Ishikawa (cell line): Measurements from ENCODE around the gene PCNT.

ENCODE experiments used
- CEBPB ChIP-seq: IDR thresholded peaks from 2 replicates; pipeline ENCODE4 v1.6.1; 2012
- CREB1 ChIP-seq: IDR thresholded peaks from 2 replicates; pipeline ENCODE4 v1.6.1; 2012; ENCODE audit warnings: low read depth
- EGR1 ChIP-seq: IDR thresholded peaks from 2 replicates; pipeline ENCODE4 v1.6.1; 2012
- EP300 ChIP-seq: IDR thresholded peaks from 2 replicates; pipeline ENCODE4 v1.6.1; 2012; ENCODE audit warnings: borderline replicate concordance
- FOXM1 ChIP-seq: IDR thresholded peaks from 2 replicates; pipeline ENCODE4 v1.6.1; 2012; ENCODE audit warnings: low read depth, borderline replicate concordance
- NFIC ChIP-seq: IDR thresholded peaks from 2 replicates; pipeline ENCODE4 v1.6.1; 2012
- RAD21 ChIP-seq: IDR thresholded peaks from 2 replicates; pipeline ENCODE4 v1.6.1; 2012; ENCODE audit warnings: low read depth
- TAF1 ChIP-seq: IDR thresholded peaks from 2 replicates; pipeline ENCODE4 v1.6.1; 2012; ENCODE audit warnings: low read depth, mild to moderate bottlenecking
- TCF12 ChIP-seq: IDR thresholded peaks from 2 replicates; pipeline ENCODE4 v1.6.1; 2012; ENCODE audit warnings: low read depth
- TEAD4 ChIP-seq: IDR thresholded peaks from 2 replicates; pipeline ENCODE4 v1.6.1; 2012
- YY1 ChIP-seq: IDR thresholded peaks from 2 replicates; pipeline ENCODE4 v1.6.1; 2012; ENCODE audit warnings: low read depth
- ZBTB7A ChIP-seq: IDR thresholded peaks from 2 replicates; pipeline ENCODE4 v1.6.1; 2012; ENCODE audit warnings: low read depth
- TF ChIP-seq, protein P1 (sequence below): IDR thresholded peaks from 2 replicates; pipeline ENCODE4 v1.6.1; 2012; ENCODE audit warnings: low read depth, mild to moderate bottlenecking
- TF ChIP-seq, protein P2 (sequence below): IDR thresholded peaks from 2 replicates; pipeline ENCODE4 v1.6.1; 2012
- TF ChIP-seq, protein P3 (sequence below): IDR thresholded peaks from 2 replicates; pipeline ENCODE4 v1.6.1; 2012

Gene PCNT

DNA sequence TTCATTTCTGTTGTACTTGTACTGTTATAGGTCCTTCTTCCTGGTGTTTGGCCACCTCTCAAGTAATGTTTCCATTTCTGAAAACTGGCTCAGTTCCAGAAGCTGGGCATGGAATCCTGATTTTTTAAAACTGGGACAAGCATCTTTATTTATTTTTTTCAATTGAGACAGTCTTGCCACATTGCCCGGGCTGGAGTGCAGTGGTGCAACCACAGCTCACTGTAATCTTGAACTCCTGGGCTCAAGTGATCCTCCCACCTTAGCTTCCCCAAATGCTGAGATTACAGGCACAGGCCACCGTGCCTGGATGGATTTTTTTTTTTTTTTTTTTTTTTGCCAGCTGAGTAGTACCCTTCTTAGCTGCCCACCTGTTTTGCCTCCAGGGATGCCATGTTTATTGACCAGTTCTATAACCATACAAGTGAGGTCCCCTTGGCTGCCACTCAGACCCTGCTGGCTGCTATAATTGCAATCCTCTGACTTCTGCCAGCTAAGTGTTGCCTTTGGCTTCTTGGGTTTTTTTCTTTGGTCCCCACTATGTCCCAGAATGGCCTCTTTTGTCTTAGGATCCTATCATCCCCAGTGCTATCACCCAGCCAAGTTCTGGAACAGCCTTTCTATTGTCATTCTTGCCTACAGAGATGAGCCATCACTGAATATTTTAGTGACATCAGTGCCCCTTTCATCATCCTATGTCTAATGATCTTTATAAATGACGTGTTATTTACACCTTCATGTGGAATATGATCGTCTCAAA, 130.9 kb downstream of the PCNT start:
- TF ChIP-seq CREB1: no peak
- TF ChIP-seq NFIC: peak; percentile 27; the same call in 1 of the 2 replicates

DNA sequence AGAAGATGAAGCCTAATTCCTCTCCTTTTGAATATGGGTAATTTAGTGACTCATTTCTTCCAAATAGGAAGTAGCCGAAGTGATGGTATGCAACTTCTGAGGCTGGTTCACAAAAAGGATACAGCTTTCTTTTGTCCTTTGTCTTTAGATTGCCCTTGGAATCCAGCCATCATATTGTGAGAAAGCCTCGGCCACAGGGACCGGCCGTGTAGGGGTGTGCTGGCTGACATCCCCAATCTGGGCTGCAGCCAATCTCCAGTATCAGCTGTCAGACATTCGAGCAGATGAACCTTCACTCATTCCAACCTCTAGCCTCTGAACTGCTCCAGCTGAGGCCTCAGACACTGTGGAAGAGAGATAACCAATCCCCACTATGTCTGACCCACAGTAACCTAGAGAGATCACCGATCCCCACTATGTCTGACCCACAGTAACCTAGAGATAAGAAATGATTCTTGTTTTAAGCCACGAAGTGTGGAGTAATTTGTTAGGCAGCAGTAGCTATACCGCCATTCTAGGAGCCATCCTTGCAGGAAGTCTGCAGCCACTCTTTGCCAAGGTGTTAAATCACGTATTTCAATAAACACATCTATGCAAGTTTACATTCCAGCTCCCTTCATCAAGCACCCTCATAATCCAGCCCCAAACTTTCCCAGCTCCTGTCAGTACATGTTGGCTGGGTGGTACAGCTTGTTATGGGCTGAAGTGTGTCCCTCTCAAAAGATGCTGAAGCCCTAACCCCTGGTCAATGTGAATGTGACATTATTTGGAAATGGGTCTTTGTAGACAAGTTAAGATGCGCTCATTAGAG, 131.8 kb downstream of the PCNT start:
- TF ChIP-seq TEAD4: no peak
- no peak for TF ChIP-seq EP300
- peak; percentile 60 for TF ChIP-seq NFIC
- no peak for TF ChIP-seq FOXM1

DNA sequence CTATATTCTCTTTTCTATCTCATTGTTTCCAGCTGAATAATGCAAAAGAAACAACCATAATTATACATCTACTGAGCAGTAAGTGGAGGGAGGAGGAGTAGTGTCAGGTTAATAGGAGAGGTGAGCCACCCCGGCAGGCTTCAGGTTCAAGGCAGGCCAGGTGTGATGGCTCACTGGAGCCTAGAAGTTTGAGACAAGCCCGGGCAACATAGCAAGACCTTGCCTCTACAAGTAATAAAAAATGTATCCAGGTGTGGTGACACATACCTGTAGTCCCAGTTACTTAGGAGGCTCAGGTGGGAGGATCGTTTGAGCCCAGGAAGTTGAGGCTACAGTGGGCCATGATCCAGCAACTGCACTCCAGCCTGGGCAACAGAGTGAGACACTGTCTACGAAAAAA, 132.8 kb downstream of the PCNT start:
- no peak for TF ChIP-seq TAF1

DNA sequence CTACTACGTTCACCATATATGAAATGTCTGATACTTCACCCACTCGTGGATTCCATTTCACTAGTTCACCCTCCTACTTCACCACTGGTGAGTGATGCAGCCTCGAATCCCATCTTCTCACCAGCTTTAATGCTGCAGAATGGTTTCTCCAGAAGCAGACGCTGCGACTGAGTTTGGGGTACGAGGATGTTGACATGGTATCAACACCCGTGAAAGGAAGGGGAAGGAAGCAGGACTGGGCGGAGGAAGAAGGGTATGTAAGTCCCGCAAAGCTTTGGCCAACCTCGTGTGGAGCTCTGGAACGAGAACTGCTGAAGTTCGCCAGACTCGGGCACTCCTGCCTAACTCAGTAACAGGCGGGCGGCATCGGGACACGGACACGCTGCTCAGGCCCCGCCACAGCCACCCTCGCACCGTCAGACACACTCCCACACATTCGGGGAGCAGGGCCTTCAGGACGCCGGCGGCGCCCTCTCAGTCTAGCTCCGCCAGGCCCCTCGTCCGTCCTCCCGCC, 133.9 kb downstream of the PCNT start:
- no peak for TF ChIP-seq EP300
- TF ChIP-seq YY1: no peak
- no peak for TF ChIP-seq CEBPB
- no peak for TF ChIP-seq TCF12
- no peak for TF ChIP-seq FOXM1
- no peak for TF ChIP-seq CREB1
- TF ChIP-seq ZBTB7A: no peak
- TF ChIP-seq, protein P1, sequence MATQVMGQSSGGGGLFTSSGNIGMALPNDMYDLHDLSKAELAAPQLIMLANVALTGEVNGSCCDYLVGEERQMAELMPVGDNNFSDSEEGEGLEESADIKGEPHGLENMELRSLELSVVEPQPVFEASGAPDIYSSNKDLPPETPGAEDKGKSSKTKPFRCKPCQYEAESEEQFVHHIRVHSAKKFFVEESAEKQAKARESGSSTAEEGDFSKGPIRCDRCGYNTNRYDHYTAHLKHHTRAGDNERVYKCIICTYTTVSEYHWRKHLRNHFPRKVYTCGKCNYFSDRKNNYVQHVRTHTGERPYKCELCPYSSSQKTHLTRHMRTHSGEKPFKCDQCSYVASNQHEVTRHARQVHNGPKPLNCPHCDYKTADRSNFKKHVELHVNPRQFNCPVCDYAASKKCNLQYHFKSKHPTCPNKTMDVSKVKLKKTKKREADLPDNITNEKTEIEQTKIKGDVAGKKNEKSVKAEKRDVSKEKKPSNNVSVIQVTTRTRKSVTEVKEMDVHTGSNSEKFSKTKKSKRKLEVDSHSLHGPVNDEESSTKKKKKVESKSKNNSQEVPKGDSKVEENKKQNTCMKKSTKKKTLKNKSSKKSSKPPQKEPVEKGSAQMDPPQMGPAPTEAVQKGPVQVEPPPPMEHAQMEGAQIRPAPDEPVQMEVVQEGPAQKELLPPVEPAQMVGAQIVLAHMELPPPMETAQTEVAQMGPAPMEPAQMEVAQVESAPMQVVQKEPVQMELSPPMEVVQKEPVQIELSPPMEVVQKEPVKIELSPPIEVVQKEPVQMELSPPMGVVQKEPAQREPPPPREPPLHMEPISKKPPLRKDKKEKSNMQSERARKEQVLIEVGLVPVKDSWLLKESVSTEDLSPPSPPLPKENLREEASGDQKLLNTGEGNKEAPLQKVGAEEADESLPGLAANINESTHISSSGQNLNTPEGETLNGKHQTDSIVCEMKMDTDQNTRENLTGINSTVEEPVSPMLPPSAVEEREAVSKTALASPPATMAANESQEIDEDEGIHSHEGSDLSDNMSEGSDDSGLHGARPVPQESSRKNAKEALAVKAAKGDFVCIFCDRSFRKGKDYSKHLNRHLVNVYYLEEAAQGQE: no peak
- TF ChIP-seq NFIC: no peak
- no peak for TF ChIP-seq EGR1
- TF ChIP-seq RAD21: no peak
- TF ChIP-seq TEAD4: no peak
- TF ChIP-seq, protein P2, sequence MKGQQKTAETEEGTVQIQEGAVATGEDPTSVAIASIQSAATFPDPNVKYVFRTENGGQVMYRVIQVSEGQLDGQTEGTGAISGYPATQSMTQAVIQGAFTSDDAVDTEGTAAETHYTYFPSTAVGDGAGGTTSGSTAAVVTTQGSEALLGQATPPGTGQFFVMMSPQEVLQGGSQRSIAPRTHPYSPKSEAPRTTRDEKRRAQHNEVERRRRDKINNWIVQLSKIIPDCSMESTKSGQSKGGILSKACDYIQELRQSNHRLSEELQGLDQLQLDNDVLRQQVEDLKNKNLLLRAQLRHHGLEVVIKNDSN: no peak
- TF ChIP-seq TAF1: no peak

DNA sequence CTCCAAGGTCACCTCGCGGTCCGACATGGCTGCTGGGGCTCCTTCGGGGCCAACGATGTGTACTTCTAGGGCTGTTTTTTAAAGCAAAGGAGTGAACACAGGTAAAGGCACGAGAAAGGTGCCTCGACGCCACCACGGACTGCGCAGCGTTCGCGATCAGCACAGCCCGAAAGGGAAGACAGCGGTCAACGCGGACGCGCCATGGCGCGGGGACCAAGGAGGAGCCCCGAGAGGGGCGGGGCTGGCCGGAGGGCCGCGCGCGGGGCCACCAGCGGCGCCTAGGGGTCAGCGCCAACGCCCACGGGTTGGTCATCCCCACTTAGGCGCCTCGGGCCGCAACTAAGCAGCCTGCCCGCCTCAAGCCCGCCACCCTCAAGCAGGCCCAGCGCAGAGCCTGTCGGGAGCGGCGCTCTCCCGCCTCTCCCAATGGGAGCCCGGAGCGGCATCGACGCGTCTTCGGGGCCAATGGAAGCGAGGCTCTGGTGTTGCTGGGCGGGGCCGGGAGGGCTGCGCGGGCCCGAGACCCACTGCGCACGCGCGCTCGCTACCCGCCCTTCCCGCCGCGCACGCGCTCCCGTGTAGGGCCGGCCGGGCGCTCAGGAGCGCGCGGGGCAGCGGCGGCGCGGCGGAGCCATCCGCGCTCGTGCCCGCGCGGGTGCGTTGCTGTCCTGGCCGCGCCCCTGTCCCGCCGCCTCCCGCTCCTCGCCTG, 134.5 kb downstream of the PCNT start, which contains the start of gene DIP2A:
Gene DIP2A, plus strand, starts transcription at position 577 of the 709 bp plus-strand sequence. CDS start 241 bp downstream, outside the sequence.
- TF ChIP-seq TAF1 (peak; percentile 75; the same call in 1 of the 2 replicates), TCF12 (peak; percentile 29; the same call in 1 of the 2 replicates), RAD21 (no peak), FOXM1 (no peak), CEBPB (no peak), EP300 (no peak), CREB1 (peak; percentile 53; the same call in 1 of the 2 replicates), NFIC (no peak), TEAD4 (no peak), ZBTB7A (no peak), EGR1 (peak; percentile 84), YY1 (peak; percentile 75)
- TF ChIP-seq, protein P2: no peak
- TF ChIP-seq, protein P1: no peak
- TF ChIP-seq, protein P3, sequence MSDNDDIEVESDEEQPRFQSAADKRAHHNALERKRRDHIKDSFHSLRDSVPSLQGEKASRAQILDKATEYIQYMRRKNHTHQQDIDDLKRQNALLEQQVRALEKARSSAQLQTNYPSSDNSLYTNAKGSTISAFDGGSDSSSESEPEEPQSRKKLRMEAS: peak; percentile 85; the same call in 1 of the 2 replicates
